ENCODE results near the gene SEMA5A. TPM values are rescaled to one million over a fixed set of nuclear protein-coding genes. Genes with fewer than 3 reads are reported as not detected.

The SEMA5A gene
- total and polyA plus RNA-seq, 2 donors (not counting 1 experiment from before 2014, with no cell fraction given) = not detected

DNA sequence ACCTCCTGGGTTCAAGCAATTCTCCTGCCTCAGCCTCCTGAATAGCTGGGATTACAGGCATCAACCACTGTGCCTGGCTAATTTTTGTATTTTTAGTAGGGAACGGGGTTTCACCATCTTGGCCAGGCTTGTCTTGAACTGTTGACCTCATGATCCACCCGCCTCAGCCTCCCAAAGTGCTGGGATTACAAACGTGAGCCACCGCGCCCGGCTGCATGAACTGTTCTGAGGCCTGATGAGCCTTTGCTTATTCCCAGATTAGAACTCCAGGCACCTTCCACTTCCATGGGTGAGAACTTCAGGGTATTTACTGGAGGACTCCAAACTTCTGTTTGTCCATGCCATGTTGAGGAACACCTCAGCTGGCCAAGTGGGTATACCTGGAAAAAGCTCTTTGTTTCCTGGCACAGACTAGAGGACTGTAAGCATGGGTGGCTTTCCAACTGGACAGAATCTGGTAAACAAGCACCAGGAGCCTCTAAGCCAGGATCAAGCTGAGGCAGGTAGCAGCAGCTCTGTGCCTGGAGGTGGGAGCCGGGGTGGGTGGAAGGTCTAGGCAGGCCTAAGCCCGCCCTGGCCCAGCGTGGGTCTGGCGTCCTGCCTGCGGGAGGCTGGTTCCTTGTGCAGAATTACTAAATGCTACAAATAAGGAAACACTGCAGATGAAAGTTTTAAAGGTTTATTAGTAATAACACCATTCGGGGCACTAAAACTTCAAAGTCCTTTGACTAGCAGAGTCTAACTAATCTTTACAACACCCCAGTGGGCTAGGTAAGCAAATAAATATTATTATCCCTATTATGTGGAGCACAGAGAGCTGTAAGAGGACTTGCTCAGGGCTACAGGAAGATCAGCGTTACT lies 78.4 kb downstream of the SEMA5A start:
- CTCF ChIA-PET = no interaction called here
- TF ChIP-seq EZH2 (IDR thresholded peaks at IDR 0.05; ENCODE audit: borderline replicate concordance, insufficient read depth, low read depth, low read length, poor library complexity, severe bottlenecking) (no peak), CTCF (IDR thresholded peaks at IDR 0.05) (no peak)
- H3K27me3 Mint-ChIP-seq = no peaks in the 10 kb centered on the region
- Histone ChIP-seq H3K4me1 (ENCODE audit: control insufficient read depth in 2 of 2, insufficient read depth in 2 of 2, low read length in 2 of 2) (no peaks in the 10 kb centered on the region), H3K4me2 (replicated peaks; ENCODE audit: low read depth, low read length, poor library complexity, severe bottlenecking) (no peak overlapping the region), H3K9ac (ENCODE audit: low read length) (no peak overlapping the region), H3K9me3 (ENCODE audit: control extremely low read depth in 1 of 3, control insufficient read depth in 2 of 3, insufficient read depth in 1 of 3, low read length in 2 of 3) (peaks cover 0 to 7% (median 0%) of the 10 kb centered on the region in 3 donors), H3K27me3 (replicated peaks in 1 of 4; ENCODE audit: control extremely low read depth in 1 of 4, control insufficient read depth in 3 of 4, insufficient read depth in 4 of 4, low read length in 3 of 4) (no peaks in the 10 kb centered on the region), H2AFZ (ENCODE audit: insufficient read depth, low read depth, low read length, poor library complexity, severe bottlenecking) (no peak overlapping the region), H4K20me1 (ENCODE audit: control insufficient read depth, insufficient read depth, low read length, poor library complexity, severe bottlenecking) (no peaks in the 10 kb centered on the region), H3K4me3 (ENCODE audit: control extremely low read depth in 1 of 5, extremely low read depth in 1 of 5, insufficient read depth in 1 of 5, low read depth in 2 of 5, low read length in 4 of 5) (no peak overlapping the region), H3K27ac (ENCODE audit: low read length in 2 of 2) (no peak overlapping the region), H3K79me2 (ENCODE audit: control insufficient read depth, insufficient read depth, low read length) (no peaks in the 10 kb centered on the region), H3K36me3 (replicated peaks in 1 of 2; ENCODE audit: control extremely low read depth in 1 of 2, control insufficient read depth in 1 of 2, extremely low read depth in 1 of 2, insufficient read depth in 2 of 2, low read length in 1 of 2) (no peaks in the 10 kb centered on the region)
- no peak overlapping the region for H3K27ac Mint-ChIP-seq
- H3K4me1 Mint-ChIP-seq = no peaks in the 10 kb centered on the region
- intact Hi-C loops (cut with micrococcal nuclease) = no loop called here
- H3K9me3 Mint-ChIP-seq (ENCODE audit: insufficient read depth) = peaks cover 3% of the 10 kb centered on the region
- H3K4me3 Mint-ChIP-seq = no peak overlapping the region
- WGBS (ENCODE audit: insufficient coverage) = 89% methylated on average over 7 of the region's 13 CpGs
- no peak for ATAC-seq (ENCODE audit: low read depth)
- DNase-seq = no peak
- POLR2A ChIA-PET = no interaction called here

- Histone ChIP-seq H3K9ac (ENCODE audit: low read length) (no peak overlapping the region), H3K27ac (ENCODE audit: low read length in 2 of 2) (no peak overlapping the region), H3K4me2 (replicated peaks; ENCODE audit: low read depth, low read length, poor library complexity, severe bottlenecking) (no peak overlapping the region), H3K27me3 (replicated peaks in 1 of 4; ENCODE audit: control extremely low read depth in 1 of 4, control insufficient read depth in 3 of 4, insufficient read depth in 4 of 4, low read length in 3 of 4) (no peaks in the 10 kb centered on the region), H3K4me1 (ENCODE audit: control insufficient read depth in 2 of 2, insufficient read depth in 2 of 2, low read length in 2 of 2) (no peaks in the 10 kb centered on the region), H2AFZ (ENCODE audit: insufficient read depth, low read depth, low read length, poor library complexity, severe bottlenecking) (no peak overlapping the region), H3K36me3 (replicated peaks in 1 of 2; ENCODE audit: control extremely low read depth in 1 of 2, control insufficient read depth in 1 of 2, extremely low read depth in 1 of 2, insufficient read depth in 2 of 2, low read length in 1 of 2) (no peaks in the 10 kb centered on the region), H4K20me1 (ENCODE audit: control insufficient read depth, insufficient read depth, low read length, poor library complexity, severe bottlenecking) (no peaks in the 10 kb centered on the region), H3K9me3 (ENCODE audit: control extremely low read depth in 1 of 3, control insufficient read depth in 2 of 3, insufficient read depth in 1 of 3, low read length in 2 of 3) (peaks cover 0 to 7% (median 0%) of the 10 kb centered on the region in 3 donors), H3K79me2 (ENCODE audit: control insufficient read depth, insufficient read depth, low read length) (no peaks in the 10 kb centered on the region), H3K4me3 (ENCODE audit: control extremely low read depth in 1 of 5, extremely low read depth in 1 of 5, insufficient read depth in 1 of 5, low read depth in 2 of 5, low read length in 4 of 5) (no peak overlapping the region)
- DNase-seq (no peak), ATAC-seq (ENCODE audit: low read depth) (no peak)
- TF ChIP-seq CTCF (IDR thresholded peaks at IDR 0.05) = no peak
- TF ChIP-seq EZH2 (IDR thresholded peaks at IDR 0.05; ENCODE audit: borderline replicate concordance, insufficient read depth, low read depth, low read length, poor library complexity, severe bottlenecking) = no peak
- POLR2A ChIA-PET = no interaction called here
- Mint-ChIP-seq H3K9me3 (ENCODE audit: insufficient read depth) (peaks cover 3% of the 10 kb centered on the region), H3K4me3 (no peak overlapping the region), H3K4me1 (no peaks in the 10 kb centered on the region), H3K27ac (no peak overlapping the region), H3K27me3 (no peaks in the 10 kb centered on the region)
- intact Hi-C loops (cut with micrococcal nuclease) = no loop called here
- CTCF ChIA-PET = no interaction called here
- no CpG with 5 or more reads among the region's 1 CpG for WGBS (ENCODE audit: insufficient coverage)
Measured at GRCh38 chr5:9466697-9467096, 79.2 kb downstream of the SEMA5A start.

All from B cell (primary cell).